ENCODE results near the gene EPN1. TPM values are rescaled to one million over a fixed set of nuclear protein-coding genes. Genes with fewer than 3 reads are reported as not detected.

Gene EPN1
- total and polyA plus RNA-seq, 2 of the 8 experiments (the other 6 are each of a cell fraction or from before 2014, with no cell fraction given), result 49.6 to 200 TPM

GRCh38 chr19:55667958-55668357, 7.1 kb upstream of the EPN1 start (continued):
- no peak for TF ChIP-seq TCF12 (IDR thresholded peaks at IDR 0.05; ENCODE audit: low read depth, low read length)

All from H1 (cell line).